Colonic mucosa (tissue), 4 donors: ENCODE results near the gene AKAP9. TPM values are rescaled to one million over a fixed set of nuclear protein-coding genes. Genes with fewer than 3 reads are reported as not detected.
"Not testable (repeated sequence)": the region's sequence is repeated elsewhere in the genome, so short reads cannot be mapped to it uniquely, and the experiment has no call there.

ENCODE experiments used
- DNase-seq: peaks from one replicate; pipeline ENCODE4 v3.0.0-alpha.2; 2020
- H3K27ac ChIP-seq: fragments of 200-600 bp; one replicate; pipeline ENCODE4 v1.8.0; 2021
- H3K27me3 ChIP-seq: fragments of 200-600 bp; one replicate; pipeline ENCODE4 v1.8.0; 2021
- H3K36me3 ChIP-seq: fragments of 200-600 bp; one replicate; pipeline ENCODE4 v1.8.0; 2021
- H3K4me1 ChIP-seq: fragments of 200-600 bp; one replicate; pipeline ENCODE4 v1.8.0; 2021; ENCODE audit warnings: mild to moderate bottlenecking
- H3K4me3 ChIP-seq: fragments of 200-600 bp; one replicate; pipeline ENCODE4 v1.8.0; 2021
- H3K9ac ChIP-seq, 2 donors: one replicate each; pipeline ENCODE4 v1.7.0; 2013; ENCODE audit warnings: control low read depth in 2 of 2, low read depth in 2 of 2, low read length in 2 of 2
- H3K9me3 ChIP-seq: fragments of 200-600 bp; one replicate; pipeline ENCODE4 v1.8.0; 2021
- CTCF ChIP-seq: fragments of 200-600 bp; IDR thresholded peaks from one replicate; pipeline ENCODE4 v1.8.0; 2022; ENCODE audit warnings: antibody characterized with exemption, mild to moderate bottlenecking
- intact Hi-C: fragments of 100-400 bp; cut with DNase I; formaldehyde crosslinking; loops from one replicate; pipeline ENCODE4 v1.14.1; 2022
- total RNA-seq, 2 donors: library from RNA; stranded (reverse); fragmentation: NEBNext Ultra II Directional in 1 of 2; extraction: Animal tissue kit (Norgen Biotek cat#: 25700) in 1 of 2; gene quantifications; one replicate each; pipeline ENCODE4 v1.2.1, GENCODE V29; 2021
- donor health status: healthy.
- donor health status: DM: no; HTN: no; CAD: no.
- donor health status: DM: no; HTN: no; CAD: no.

Gene AKAP9
- total RNA-seq, 2 donors from 2014 or later, result 97.7 to 140 TPM

DNA sequence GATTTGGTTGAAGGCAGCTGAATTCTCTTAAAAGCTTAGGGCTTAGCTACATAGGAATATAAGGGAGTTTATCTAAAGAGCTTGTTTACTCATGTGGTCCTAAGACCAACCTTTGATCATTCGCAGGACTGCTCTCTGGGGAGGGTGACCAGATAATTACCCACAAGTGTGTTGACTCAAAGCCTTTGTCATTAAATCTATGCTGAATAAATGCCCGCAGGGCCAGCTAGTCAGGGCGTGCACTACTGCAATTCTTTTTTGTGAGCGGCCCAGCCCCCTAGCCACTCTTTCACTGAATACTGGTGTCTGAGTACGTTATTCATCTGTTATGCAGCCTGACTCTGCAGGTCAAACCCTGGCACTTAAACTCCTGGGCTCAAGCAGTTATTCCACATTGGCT lies 69.6 kb downstream of the AKAP9 start:
- Histone ChIP-seq H3K9ac (no peak overlapping the region), H3K9me3 (no peaks in the 10 kb centered on the region), H3K27ac (no peak overlapping the region), H3K4me3 (no peak overlapping the region), H3K27me3 (no peaks in the 10 kb centered on the region), H3K4me1 (no peaks in the 10 kb centered on the region), H3K36me3 (no peaks in the 10 kb centered on the region)
- DNase-seq, result no peak
- no peak for TF ChIP-seq CTCF
- intact Hi-C loops, result loop anchor here (10.0 kb wide), 1 partner anchor 85 kb away; no protein-coding TSS in a partner anchor

DNA sequence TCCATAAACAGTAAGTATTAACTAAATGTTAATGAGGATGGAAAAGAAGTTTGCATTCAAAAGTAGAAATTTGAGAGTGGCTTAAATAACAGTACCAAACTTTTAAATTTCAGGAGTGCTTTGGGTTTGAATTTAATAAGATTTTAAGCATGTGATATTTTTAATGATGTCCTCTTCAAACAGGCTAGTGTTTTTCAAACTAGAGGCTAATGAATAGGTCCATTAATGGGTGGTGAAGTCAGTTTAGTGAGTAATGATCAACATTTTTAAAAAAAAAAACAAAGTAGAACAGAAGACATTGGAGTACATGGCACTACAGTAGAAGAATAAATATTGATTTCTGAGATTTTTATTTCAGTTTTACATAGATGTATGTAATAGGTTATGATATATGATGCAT lies 72.9 kb downstream of the AKAP9 start:
- Histone ChIP-seq H3K4me3 (no peak overlapping the region), H3K36me3 (peaks cover 4% of the 10 kb centered on the region), H3K9me3 (no peaks in the 10 kb centered on the region), H3K4me1 (no peaks in the 10 kb centered on the region), H3K9ac (no peak overlapping the region), H3K27me3 (no peaks in the 10 kb centered on the region), H3K27ac (no peak overlapping the region)
- no peak for TF ChIP-seq CTCF
- intact Hi-C loops, result loop anchor here (10.0 kb wide), 1 partner anchor 81 kb away; no protein-coding TSS in a partner anchor
- DNase-seq, result no peak

DNA sequence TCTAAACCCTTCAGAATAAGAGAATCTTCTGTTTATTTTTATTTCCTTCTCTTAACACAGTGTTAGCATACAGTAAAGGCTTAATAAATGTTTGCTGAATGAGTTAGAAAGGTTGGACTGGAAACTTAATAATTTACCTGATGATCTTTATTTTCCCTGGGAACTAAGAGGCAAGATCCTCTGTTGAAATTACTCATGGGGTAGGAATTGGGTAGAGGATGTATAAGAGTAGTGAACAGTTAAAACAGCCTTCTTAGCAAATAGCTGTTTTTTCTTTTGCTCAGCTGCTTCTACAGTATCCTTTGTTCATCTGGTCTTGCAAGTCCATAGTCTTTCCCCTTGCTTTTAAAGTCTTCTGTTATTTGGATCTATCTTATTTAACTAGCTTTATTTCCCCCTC lies 80.0 kb downstream of the AKAP9 start:
- DNase-seq, result no peak
- Histone ChIP-seq H3K9me3 (no peaks in the 10 kb centered on the region), H3K36me3 (peaks cover 8% of the 10 kb centered on the region), H3K4me1 (no peaks in the 10 kb centered on the region), H3K27me3 (no peaks in the 10 kb centered on the region), H3K9ac (no peak overlapping the region), H3K27ac (no peak overlapping the region), H3K4me3 (no peak overlapping the region)
- intact Hi-C loops, result no loop called here
- no peak for TF ChIP-seq CTCF

GRCh38 chr7:92025260-92025659 lies 84.6 kb downstream of the AKAP9 start:
- Histone ChIP-seq H3K27me3 (no peaks in the 10 kb centered on the region), H3K36me3 (peaks cover 4% of the 10 kb centered on the region), H3K9ac (no peak overlapping the region), H3K27ac (no peak overlapping the region), H3K9me3 (no peaks in the 10 kb centered on the region), H3K4me3 (no peak overlapping the region), H3K4me1 (no peaks in the 10 kb centered on the region)
- TF ChIP-seq CTCF, result no peak
- DNase-seq, result no peak
- intact Hi-C loops, result no loop called here

DNA sequence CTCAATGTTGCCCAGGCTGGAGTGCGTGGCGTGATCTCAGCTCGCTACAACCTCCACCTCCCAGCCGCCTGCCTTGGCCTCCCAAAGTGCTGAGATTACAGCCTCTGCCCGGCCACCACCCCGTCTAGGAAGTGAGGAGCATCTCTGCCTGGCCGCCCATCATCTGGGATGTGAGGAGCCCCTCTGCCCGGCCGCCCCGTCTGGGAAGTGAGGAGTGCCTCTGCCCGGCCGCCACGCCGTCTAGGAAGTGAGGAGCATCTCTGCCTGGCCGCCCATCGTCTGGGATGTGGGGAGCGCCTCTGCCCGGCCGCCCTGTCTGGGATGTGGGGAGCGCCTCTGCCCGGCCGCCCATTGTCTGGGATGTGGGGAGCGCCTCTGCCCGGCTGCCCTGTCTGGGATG lies 86.0 kb downstream of the AKAP9 start:
- H3K4me3 ChIP-seq, H3K9me3 ChIP-seq, H3K36me3 ChIP-seq, DNase-seq, H3K9ac ChIP-seq, H3K4me1 ChIP-seq, intact Hi-C loops, H3K27me3 ChIP-seq, H3K27ac ChIP-seq: not testable (repeated sequence)

GRCh38 chr7:92027128-92027527 lies 86.5 kb downstream of the AKAP9 start:
- H3K9me3 ChIP-seq, DNase-seq, H3K36me3 ChIP-seq, H3K27ac ChIP-seq, H3K4me1 ChIP-seq, intact Hi-C loops, H3K4me3 ChIP-seq, H3K27me3 ChIP-seq, H3K9ac ChIP-seq: not testable (repeated sequence)

DNA sequence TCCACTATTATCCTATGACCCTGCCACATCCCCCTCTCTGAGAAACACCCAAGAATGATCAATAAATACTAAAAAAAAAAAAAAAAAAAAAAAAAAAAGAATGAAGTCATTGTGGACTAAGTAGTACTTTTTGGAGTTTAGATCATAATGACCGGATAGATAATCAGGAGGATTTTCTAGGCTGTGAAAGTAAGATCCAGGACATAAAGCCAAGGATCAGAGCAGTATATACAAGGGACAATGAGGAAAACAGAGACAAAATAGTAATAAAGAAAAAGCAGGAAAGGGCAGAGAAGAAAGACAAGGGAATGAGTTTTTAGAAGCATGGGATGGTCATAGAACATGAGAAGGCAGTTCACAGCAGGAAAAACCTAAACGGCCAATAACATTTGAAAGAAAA lies 87.6 kb downstream of the AKAP9 start:
- Histone ChIP-seq H3K4me3 (no peak overlapping the region), H3K4me1 (no peaks in the 10 kb centered on the region), H3K36me3 (peaks cover 4% of the 10 kb centered on the region), H3K9ac (no peak overlapping the region), H3K27me3 (no peaks in the 10 kb centered on the region), H3K9me3 (no peaks in the 10 kb centered on the region), H3K27ac (no peak overlapping the region)
- intact Hi-C loops, result no loop called here
- DNase-seq, result no peak
- TF ChIP-seq CTCF, result no peak
